ENCODE results near the gene PKN2.

GRCh38 chr1:88698140-88698539 is 14.1 kb downstream of the PKN2 start:
- TF ChIP-seq CTCF (conservative IDR thresholded peaks at IDR 0.05; ENCODE audit: low read depth, low read length) (no peak), RCOR1 (IDR thresholded peaks at IDR 0.05; ENCODE audit: insufficient replicate concordance, low read length) (no peak), MXI1 (IDR thresholded peaks at IDR 0.05; ENCODE audit: borderline replicate concordance, low read depth, low read length) (no peak), RAD21 (IDR thresholded peaks at IDR 0.05; ENCODE audit: low read length) (no peak), POLR2A (IDR thresholded peaks at IDR 0.05; ENCODE audit: low read depth, low read length) (no peak), MAFK (IDR thresholded peaks at IDR 0.05; ENCODE audit: low read depth, low read length) (no peak), SMC3 (IDR thresholded peaks at IDR 0.05; ENCODE audit: low read depth, low read length) (no peak), USF2 (IDR thresholded peaks at IDR 0.05; ENCODE audit: low read depth, low read length) (no peak), NFE2L2 (IDR thresholded peaks at IDR 0.05; ENCODE audit: low read depth, low read length) (no peak)
